ENCODE results near the gene ETV6.

Gene ETV6

GRCh38 chr12:11797317-11797913 is 147.9 kb downstream of the ETV6 start:
- peak; percentile 71 for DNase-seq (ENCODE audit: low read depth)
- TF ChIP-seq, protein P1, sequence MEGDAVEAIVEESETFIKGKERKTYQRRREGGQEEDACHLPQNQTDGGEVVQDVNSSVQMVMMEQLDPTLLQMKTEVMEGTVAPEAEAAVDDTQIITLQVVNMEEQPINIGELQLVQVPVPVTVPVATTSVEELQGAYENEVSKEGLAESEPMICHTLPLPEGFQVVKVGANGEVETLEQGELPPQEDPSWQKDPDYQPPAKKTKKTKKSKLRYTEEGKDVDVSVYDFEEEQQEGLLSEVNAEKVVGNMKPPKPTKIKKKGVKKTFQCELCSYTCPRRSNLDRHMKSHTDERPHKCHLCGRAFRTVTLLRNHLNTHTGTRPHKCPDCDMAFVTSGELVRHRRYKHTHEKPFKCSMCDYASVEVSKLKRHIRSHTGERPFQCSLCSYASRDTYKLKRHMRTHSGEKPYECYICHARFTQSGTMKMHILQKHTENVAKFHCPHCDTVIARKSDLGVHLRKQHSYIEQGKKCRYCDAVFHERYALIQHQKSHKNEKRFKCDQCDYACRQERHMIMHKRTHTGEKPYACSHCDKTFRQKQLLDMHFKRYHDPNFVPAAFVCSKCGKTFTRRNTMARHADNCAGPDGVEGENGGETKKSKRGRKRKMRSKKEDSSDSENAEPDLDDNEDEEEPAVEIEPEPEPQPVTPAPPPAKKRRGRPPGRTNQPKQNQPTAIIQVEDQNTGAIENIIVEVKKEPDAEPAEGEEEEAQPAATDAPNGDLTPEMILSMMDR (IDR thresholded peaks at IDR 0.05; ENCODE audit: low read depth, low read length, missing control alignments): no peak
- in situ Hi-C loops (cut with HindIII; ENCODE audit: low sequenced_read_pairs): no loop called here
- H3K4me3 ChIP-seq (ENCODE audit: low read depth, low read length): no peak overlapping the region

GRCh38 chr12:11798006-11798708 is 148.7 kb downstream of the ETV6 start:
- no peak overlapping the region for H3K4me3 ChIP-seq (ENCODE audit: low read depth, low read length)
- in situ Hi-C loops (cut with HindIII; ENCODE audit: low sequenced_read_pairs): no loop called here
- TF ChIP-seq, protein P1 (IDR thresholded peaks at IDR 0.05; ENCODE audit: low read depth, low read length, missing control alignments): no peak
- DNase-seq (ENCODE audit: low read depth): no peak

- TF ChIP-seq, protein P1 (IDR thresholded peaks at IDR 0.05; ENCODE audit: low read depth, low read length, missing control alignments): no peak
- in situ Hi-C loops (cut with HindIII; ENCODE audit: low sequenced_read_pairs): no loop called here
- H3K4me3 ChIP-seq (ENCODE audit: low read depth, low read length): no peak overlapping the region
- peak; percentile 71 for DNase-seq (ENCODE audit: low read depth)
These were observed 149.5 kb downstream of the ETV6 start for GRCh38 chr12:11798856-11799501.

DNA sequence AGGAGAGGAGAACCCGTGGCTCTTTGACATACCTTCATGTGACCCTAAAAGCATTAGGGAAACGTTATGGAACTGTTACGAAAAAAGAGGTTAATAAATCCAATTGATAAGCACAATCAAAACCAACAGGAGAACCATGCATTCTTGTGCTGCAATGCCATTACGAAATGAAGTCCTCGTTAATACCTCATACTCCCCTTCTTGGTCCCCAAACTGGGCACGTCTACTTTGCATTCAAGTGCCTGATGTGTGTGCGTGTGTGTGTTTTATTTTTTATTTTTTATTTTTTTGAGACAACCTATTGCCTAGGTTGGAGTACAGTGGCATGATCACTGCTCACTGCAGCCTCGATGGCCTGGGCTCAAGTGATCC is 150.0 kb downstream of the ETV6 start:
- TF ChIP-seq, protein P1 (IDR thresholded peaks at IDR 0.05; ENCODE audit: low read depth, low read length, missing control alignments): no peak
- H3K4me3 ChIP-seq (ENCODE audit: low read depth, low read length): no peak overlapping the region
- in situ Hi-C loops (cut with HindIII; ENCODE audit: low sequenced_read_pairs): no loop called here
- DNase-seq (ENCODE audit: low read depth): no peak

DNA sequence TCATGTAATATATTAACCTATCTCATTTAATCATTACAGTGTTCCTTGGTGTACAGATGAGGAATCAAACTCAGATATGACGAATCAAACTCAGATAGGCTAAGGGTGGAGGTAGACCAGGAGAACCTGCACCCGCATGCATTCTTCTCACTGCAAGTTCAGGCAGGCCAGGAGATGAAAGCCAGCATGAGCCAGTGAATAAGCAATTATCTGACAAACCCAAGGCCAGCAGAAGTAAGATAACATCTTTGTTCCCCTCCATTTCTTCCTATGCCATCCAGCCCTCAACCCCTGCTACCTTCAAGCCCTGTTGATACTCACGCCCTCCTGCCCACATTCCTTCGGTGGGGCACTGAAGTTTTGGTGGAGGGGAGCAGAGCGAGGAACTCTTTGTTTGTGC is 152.2 kb downstream of the ETV6 start:
- TF ChIP-seq, protein P1 (IDR thresholded peaks at IDR 0.05; ENCODE audit: low read depth, low read length, missing control alignments): no peak
- no peak overlapping the region for H3K4me3 ChIP-seq (ENCODE audit: low read depth, low read length)
- in situ Hi-C loops (cut with HindIII; ENCODE audit: low sequenced_read_pairs): no loop called here
- no peak for DNase-seq (ENCODE audit: low read depth)

GRCh38 chr12:11804130-11804529 is 154.7 kb downstream of the ETV6 start:
- TF ChIP-seq, protein P1 (IDR thresholded peaks at IDR 0.05; ENCODE audit: low read depth, low read length, missing control alignments): no peak
- in situ Hi-C loops (cut with HindIII; ENCODE audit: low sequenced_read_pairs): no loop called here
- H3K4me3 ChIP-seq (ENCODE audit: low read depth, low read length): no peak overlapping the region
- no peak for DNase-seq (ENCODE audit: low read depth)

Data from astrocyte of the cerebellum (primary cell).